ENCODE results near the gene CTBS. TPM values are rescaled to one million over a fixed set of nuclear protein-coding genes. Genes with fewer than 3 reads are reported as not detected.
A peak's percentile ranks its signal among the peaks of the same experiment; 100 is the strongest.

The CTBS gene
- total and polyA plus RNA-seq, 2 of the 4 experiments (the other 2 are of a cell fraction), result 5.9 to 12.4 TPM

DNA sequence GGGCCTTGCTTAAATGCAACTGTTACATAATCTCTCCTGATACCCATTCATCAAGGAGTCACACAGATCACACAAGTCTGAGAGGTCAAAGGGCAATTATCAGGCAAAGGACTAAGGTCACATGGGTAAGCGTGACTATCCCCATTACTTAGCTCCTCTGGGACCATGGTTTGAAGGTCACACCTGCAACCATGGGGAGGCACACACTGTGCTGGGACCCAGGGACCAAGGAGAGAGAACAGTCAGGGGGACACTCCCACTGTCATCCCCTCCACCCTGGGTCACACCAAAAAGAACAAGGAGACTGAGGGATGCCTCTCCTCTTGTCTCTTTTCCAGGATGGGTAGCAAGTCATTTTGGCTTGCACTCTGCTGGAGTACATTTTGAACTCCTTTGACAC, 30.9 kb upstream of the CTBS start:
- no peak overlapping the region for H2BK120ac ChIP-seq (ENCODE audit: low read depth, low read length)
- H4K91ac ChIP-seq (ENCODE audit: insufficient read depth, low read depth, low read length), result no peak overlapping the region
- no peaks in the 10 kb centered on the region for H3K36me3 ChIP-seq (ENCODE audit: control insufficient read depth, insufficient read depth, low read length)
- no peak overlapping the region for H2BK15ac ChIP-seq (ENCODE audit: low read depth, low read length)
- H3K4me2 ChIP-seq (ENCODE audit: low read depth, low read length), result no peak overlapping the region
- ATAC-seq (ENCODE audit: low read depth) (no peak), DNase-seq (no peak)
- ChIA-PET POLR2A (ENCODE audit: unreplicated experiment) (no interaction called here), CTCF (interaction anchor here (0.6 to 1.7 kb wide), 7 partner anchors 7 to 464 kb away, joined by 3 to 6 read pairs (median 3); no protein-coding TSS in a partner anchor)
- no peak overlapping the region; the same call in 1 of the 2 replicates for H2BK20ac ChIP-seq (ENCODE audit: low read depth, low read length)
- intact Hi-C loops (cut with micrococcal nuclease) (no loop called here), in situ Hi-C loops (cut with MboI; ENCODE audit: low sequenced_read_pairs) (loop anchor here (25.0 kb wide), 2 partner anchors 332 to 468 kb away; partner anchors contain the start of gene PRKACB), dilution Hi-C loops (cut with HindIII; ENCODE audit: low sequenced_read_pairs, unreplicated experiment) (no loop called here)
- TF ChIP-seq NFE2L2 (IDR thresholded peaks at IDR 0.05; ENCODE audit: low read depth, low read length), result no peak
- TF ChIP-seq POLR2A (IDR thresholded peaks at IDR 0.05; ENCODE audit: low read depth, low read length), result no peak
- TF ChIP-seq, protein P1, sequence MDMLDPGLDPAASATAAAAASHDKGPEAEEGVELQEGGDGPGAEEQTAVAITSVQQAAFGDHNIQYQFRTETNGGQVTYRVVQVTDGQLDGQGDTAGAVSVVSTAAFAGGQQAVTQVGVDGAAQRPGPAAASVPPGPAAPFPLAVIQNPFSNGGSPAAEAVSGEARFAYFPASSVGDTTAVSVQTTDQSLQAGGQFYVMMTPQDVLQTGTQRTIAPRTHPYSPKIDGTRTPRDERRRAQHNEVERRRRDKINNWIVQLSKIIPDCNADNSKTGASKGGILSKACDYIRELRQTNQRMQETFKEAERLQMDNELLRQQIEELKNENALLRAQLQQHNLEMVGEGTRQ (IDR thresholded peaks at IDR 0.05; ENCODE audit: low read depth, low read length), result no peak
- no peak for TF ChIP-seq MAFK (IDR thresholded peaks at IDR 0.05; ENCODE audit: low read depth, low read length)
- no peak for TF ChIP-seq BHLHE40 (IDR thresholded peaks at IDR 0.05; ENCODE audit: low read depth, low read length)
- TF ChIP-seq MXI1 (IDR thresholded peaks at IDR 0.05; ENCODE audit: borderline replicate concordance, low read depth, low read length), result no peak
- TF ChIP-seq FOS (IDR thresholded peaks at IDR 0.05; ENCODE audit: low read depth, low read length), result no peak
- TF ChIP-seq RAD21 (IDR thresholded peaks at IDR 0.05; ENCODE audit: low read length), result no peak
- TF ChIP-seq SMC3 (IDR thresholded peaks at IDR 0.05; ENCODE audit: low read depth, low read length), result no peak
- TF ChIP-seq, protein P2, sequence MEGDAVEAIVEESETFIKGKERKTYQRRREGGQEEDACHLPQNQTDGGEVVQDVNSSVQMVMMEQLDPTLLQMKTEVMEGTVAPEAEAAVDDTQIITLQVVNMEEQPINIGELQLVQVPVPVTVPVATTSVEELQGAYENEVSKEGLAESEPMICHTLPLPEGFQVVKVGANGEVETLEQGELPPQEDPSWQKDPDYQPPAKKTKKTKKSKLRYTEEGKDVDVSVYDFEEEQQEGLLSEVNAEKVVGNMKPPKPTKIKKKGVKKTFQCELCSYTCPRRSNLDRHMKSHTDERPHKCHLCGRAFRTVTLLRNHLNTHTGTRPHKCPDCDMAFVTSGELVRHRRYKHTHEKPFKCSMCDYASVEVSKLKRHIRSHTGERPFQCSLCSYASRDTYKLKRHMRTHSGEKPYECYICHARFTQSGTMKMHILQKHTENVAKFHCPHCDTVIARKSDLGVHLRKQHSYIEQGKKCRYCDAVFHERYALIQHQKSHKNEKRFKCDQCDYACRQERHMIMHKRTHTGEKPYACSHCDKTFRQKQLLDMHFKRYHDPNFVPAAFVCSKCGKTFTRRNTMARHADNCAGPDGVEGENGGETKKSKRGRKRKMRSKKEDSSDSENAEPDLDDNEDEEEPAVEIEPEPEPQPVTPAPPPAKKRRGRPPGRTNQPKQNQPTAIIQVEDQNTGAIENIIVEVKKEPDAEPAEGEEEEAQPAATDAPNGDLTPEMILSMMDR (conservative IDR thresholded peaks at IDR 0.05; ENCODE audit: low read depth, low read length), result no peak
- TF ChIP-seq RFX5 (IDR thresholded peaks at IDR 0.05; ENCODE audit: low read depth, low read length), result no peak
- no peak for TF ChIP-seq MAZ (IDR thresholded peaks at IDR 0.05; ENCODE audit: borderline replicate concordance, low read depth, low read length)
- no peak overlapping the region for H3K4me3 ChIP-seq (ENCODE audit: insufficient read depth, low read depth, low read length)
- peak overlapping the region; percentile 35; the same call in 1 of the 2 replicates for H2AK5ac ChIP-seq (ENCODE audit: low read depth, low read length)
- H3K14ac ChIP-seq (replicated peaks; ENCODE audit: low read depth, low read length), result 0 out of 2 replicates have a peak overlapping the region, but pooled peaks have one; percentile 15
- H2AFZ ChIP-seq (replicated peaks; ENCODE audit: low read length, poor library complexity), result no peak overlapping the region
- no peaks in the 10 kb centered on the region for H4K20me1 ChIP-seq (ENCODE audit: insufficient read depth, low read length)
- H3K27me3 ChIP-seq (ENCODE audit: control insufficient read depth, insufficient read depth, low read length), result no peaks in the 10 kb centered on the region
- H4K5ac ChIP-seq (ENCODE audit: low read depth, low read length), result no peak overlapping the region
- H3K4ac ChIP-seq (ENCODE audit: low read depth, low read length), result no peak overlapping the region
- no CpG with 5 or more reads among the region's 1 CpG for WGBS, 2 experiments (ENCODE audit: extremely low coverage in 2 of 2, insufficient read length in 1 of 2)
- H4K8ac ChIP-seq (ENCODE audit: low read depth in 2 of 2, low read length in 2 of 2), result no peak overlapping the region
- no peak overlapping the region for H3K23ac ChIP-seq (ENCODE audit: low read depth, low read length)
- H2BK5ac ChIP-seq (ENCODE audit: low read depth, low read length, poor library complexity, severe bottlenecking), result no peak overlapping the region
- no peak overlapping the region for H3K9ac ChIP-seq (ENCODE audit: low read depth, low read length)
- no peak overlapping the region for H3K27ac ChIP-seq (ENCODE audit: insufficient read depth, low read length)
- H3K9me3 ChIP-seq (ENCODE audit: control insufficient read depth, insufficient read depth, low read length), result peaks cover 4% of the 10 kb centered on the region
- peaks cover 12% of the 10 kb centered on the region for H3K9me1 ChIP-seq (ENCODE audit: insufficient read depth, low read length)
- H3K56ac ChIP-seq (ENCODE audit: extremely low read depth, insufficient read depth, low read length), result no peak overlapping the region
- BruUV-seq (replicated peaks), result no TSS peak
- no peaks in the 10 kb centered on the region for H3K79me1 ChIP-seq (ENCODE audit: low read depth in 1 of 2, low read length in 2 of 2)
- peaks cover 10% of the 10 kb centered on the region for H3K4me1 ChIP-seq (ENCODE audit: control insufficient read depth, insufficient read depth, low read length)
- no peak overlapping the region for H3K18ac ChIP-seq (ENCODE audit: low read depth, low read length)
- no peak overlapping the region for H2AK9ac ChIP-seq (replicated peaks; ENCODE audit: low read depth, low read length, poor library complexity)
